ENCODE data around the gene KRT37. TPM values are rescaled to one million over a fixed set of nuclear protein-coding genes. Genes with fewer than 3 reads are reported as not detected.
A peak's percentile ranks its signal among the peaks of the same experiment; 100 is the strongest.

Gene KRT37
- total and polyA plus RNA-seq, 8 donors, result not detected

GRCh38 chr17:41404024-41404671 is 20.2 kb downstream of the KRT37 start:
- peaks cover 0 to 4% of the 10 kb centered on the region in 2 donors for H3K4me1 ChIP-seq
- intact Hi-C loops (cut with DNase I), result no loop called here
- H3K9me3 ChIP-seq, result no peaks in the 10 kb centered on the region
- H3K36me3 ChIP-seq, result no peaks in the 10 kb centered on the region
- H3K27ac ChIP-seq, result no peak overlapping the region
- ATAC-seq, result peak; percentile 90
- no peak for TF ChIP-seq CTCF (IDR thresholded peaks at IDR 0.05)
- no peak for DNase-seq
- H3K27me3 ChIP-seq, result no peaks in the 10 kb centered on the region
- H3K4me3 ChIP-seq, result no peak overlapping the region

- Histone ChIP-seq H3K27me3 (no peaks in the 10 kb centered on the region), H3K4me1 (peaks cover 0 to 4% of the 10 kb centered on the region in 2 donors), H3K9me3 (no peaks in the 10 kb centered on the region), H3K36me3 (no peaks in the 10 kb centered on the region), H3K27ac (no peak overlapping the region), H3K4me3 (no peak overlapping the region)
- TF ChIP-seq CTCF (IDR thresholded peaks at IDR 0.05), result no peak
- ATAC-seq (no peak), DNase-seq (no peak)
- intact Hi-C loops (cut with DNase I), result no loop called here
Observed at GRCh38 chr17:41403404-41404023, 20.9 kb downstream of the KRT37 start.

GRCh38 chr17:41402161-41402560 is 22.2 kb downstream of the KRT37 start:
- H3K9me3 ChIP-seq, result no peaks in the 10 kb centered on the region
- peaks cover 0 to 4% of the 10 kb centered on the region in 2 donors for H3K4me1 ChIP-seq
- no peaks in the 10 kb centered on the region for H3K27me3 ChIP-seq
- TF ChIP-seq CTCF (IDR thresholded peaks at IDR 0.05), result no peak
- no peak overlapping the region for H3K4me3 ChIP-seq
- DNase-seq (no peak), ATAC-seq (no peak)
- no peaks in the 10 kb centered on the region for H3K36me3 ChIP-seq
- intact Hi-C loops (cut with DNase I), result no loop called here
- no peak overlapping the region for H3K27ac ChIP-seq

- no peak for ATAC-seq
- no peak within 1 kb of the TSS for H3K4me3 ChIP-seq
- no peak within 1 kb of the TSS for H3K27ac ChIP-seq
- DNase-seq, result no peak
- no peaks in the 10 kb centered on the region for H3K9me3 ChIP-seq
- no peaks in the 10 kb centered on the region for H3K4me1 ChIP-seq
- TF ChIP-seq CTCF (IDR thresholded peaks at IDR 0.05), result no peak
- no peaks in the 10 kb centered on the region for H3K36me3 ChIP-seq
- H3K27me3 ChIP-seq, result no peaks in the 10 kb centered on the region
- intact Hi-C loops (cut with DNase I), result no loop called here
Observed at GRCh38 chr17:41396996-41397660, 27.3 kb downstream of the KRT37 start, which contains the start of gene KRT31. Gene KRT31, minus strand, starts transcription at chr17:41397608. Its CDS starts 69 bp downstream, at chr17:41397539.

- Histone ChIP-seq H3K27ac (no peak overlapping the region), H3K4me3 (no peak overlapping the region), H3K4me1 (no peaks in the 10 kb centered on the region), H3K36me3 (no peaks in the 10 kb centered on the region), H3K9me3 (no peaks in the 10 kb centered on the region), H3K27me3 (no peaks in the 10 kb centered on the region)
- intact Hi-C loops (cut with DNase I), result no loop called here
- ATAC-seq, result no peak
- DNase-seq, result no peak
- TF ChIP-seq CTCF (IDR thresholded peaks at IDR 0.05), result no peak
Observed at GRCh38 chr17:41396340-41396739, 28.0 kb downstream of the KRT37 start.

Data from left lung (tissue), 10 donors.